GM11168 (cell line): ENCODE data around the gene CNGA2.

Source experiments
- in situ Hi-C: fragments of 300-500 bp; cut with MboI; formaldehyde crosslinking; loops from one replicate; pipeline ENCODE4 v1.12.0; 2022; ENCODE audit warnings: low sequenced_read_pairs; ENCODE audit not compliant: unreplicated experiment

Gene CNGA2

GRCh38 chrX:151791961-151792360 is 57.4 kb downstream of the CNGA2 start:
- in situ Hi-C loops: no loop called here

GRCh38 chrX:151792505-151792904 is 58.0 kb downstream of the CNGA2 start:
- in situ Hi-C loops: no loop called here

- in situ Hi-C loops: no loop called here
Measured at GRCh38 chrX:151793886-151794285, 59.3 kb downstream of the CNGA2 start.
